SK-N-SH treated with all-trans-retinoic acid at 6 μM for 48 hours (cell line): ENCODE results near the gene TNC.

Experiments
- BACH2 ChIP-seq: fragments of 250-450 bp; sonication (Bioruptor Pico); IDR thresholded peaks from 2 replicates; pipeline ENCODE4 v1.9.0; 2021; ENCODE audit warnings: mild to moderate bottlenecking, borderline replicate concordance
- GLIS3 ChIP-seq: fragments of 250-450 bp; sonication (Bioruptor Pico); IDR thresholded peaks from 2 replicates; pipeline ENCODE4 v1.5.0; 2020; ENCODE audit warnings: mild to moderate bottlenecking, moderate library complexity
- SNAI2 ChIP-seq: fragments of 250-450 bp; sonication (Bioruptor Pico); IDR thresholded peaks from 2 replicates; pipeline ENCODE4 v1.5.0; 2020; ENCODE audit warnings: mild to moderate bottlenecking, moderate library complexity
- ZNF565 ChIP-seq: fragments of 450-650 bp; formaldehyde crosslinking; conservative IDR thresholded peaks from 2 replicates; pipeline ENCODE4 v1.5.0; 2020; ENCODE audit warnings: low read depth, mild to moderate bottlenecking, moderate library complexity
- ZNF70 ChIP-seq: fragments of 450-650 bp; formaldehyde crosslinking; IDR thresholded peaks from 2 replicates; pipeline ENCODE4 v1.5.0; 2020; ENCODE audit warnings: mild to moderate bottlenecking, moderate library complexity

DNA sequence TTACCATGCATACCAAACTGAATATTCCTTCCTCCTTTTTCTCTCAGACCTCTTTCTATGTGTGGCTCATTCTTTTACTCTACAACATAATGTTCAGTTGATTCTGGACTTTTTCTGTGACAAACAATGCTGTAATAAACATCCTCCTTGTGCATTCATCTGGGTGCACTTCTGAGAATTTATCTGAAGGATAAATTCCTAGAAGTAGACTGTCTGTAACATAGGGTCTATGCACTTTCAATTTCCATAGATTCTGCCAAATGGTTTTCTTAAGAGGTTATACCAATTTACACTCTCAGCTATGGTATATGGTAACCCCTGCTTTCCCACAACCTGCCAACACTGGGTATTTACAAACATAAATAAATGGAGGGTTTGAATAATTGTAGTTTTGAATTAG is 24.1 kb upstream of the TNC start:
- no peak for TF ChIP-seq ZNF70 (CRISPR knock-in tag)
- no peak for TF ChIP-seq GLIS3
- no peak for TF ChIP-seq BACH2 (CRISPR knock-in tag)
- no peak for TF ChIP-seq ZNF565 (CRISPR knock-in tag)
- no peak for TF ChIP-seq SNAI2 (CRISPR knock-in tag)
